Large intestine (tissue), 3 donors: Measurements from ENCODE around the gene KDM4B. TPM values are rescaled to one million over a fixed set of nuclear protein-coding genes. Genes with fewer than 3 reads are reported as not detected.
"Not testable (repeated sequence)": the region's sequence is repeated elsewhere in the genome, so short reads cannot be mapped to it uniquely, and the experiment has no call there.

Source experiments
- DNase-seq, 2 donors: peaks; one replicate each; pipeline versions ENCODE4 v3.0.0 to v3.0.0-alpha.2; 2013
- H3K27ac ChIP-seq: one replicate; pipeline ENCODE4 v1.5.1; 2013; ENCODE audit warnings: low read length
- H3K27me3 ChIP-seq: 2 replicates; pipeline ENCODE4 v1.6.1; 2013; ENCODE audit warnings: low read length; ENCODE audit not compliant: control insufficient read depth, insufficient read depth
- H3K36me3 ChIP-seq: 2 replicates; pipeline ENCODE4 v1.6.1; 2013; ENCODE audit warnings: low read length; ENCODE audit not compliant: control insufficient read depth, insufficient read depth
- H3K4me1 ChIP-seq: one replicate; pipeline ENCODE4 v1.6.1; 2013; ENCODE audit warnings: low read length; ENCODE audit not compliant: control insufficient read depth, insufficient read depth
- H3K4me3 ChIP-seq: one replicate; pipeline ENCODE4 v1.5.1; 2013; ENCODE audit warnings: low read length
- H3K9me3 ChIP-seq: one replicate; pipeline ENCODE4 v1.6.1; 2013; ENCODE audit warnings: mild to moderate bottlenecking, low read depth, low read length, moderate library complexity; ENCODE audit not compliant: control insufficient read depth
- WGBS: methylation state at CpG from one replicate; pipeline ENCODE4 v1.1.5; 2013; ENCODE audit warnings: low lambda C conversion rate; ENCODE audit not compliant: insufficient coverage; 5-methylcytosine and 5-hydroxymethylcytosine counted together
- polyA plus RNA-seq: library from polyadenylated mRNA; unstranded; fragments of 120-200 nt; gene quantifications from one replicate; pipeline ENCODE4 v1.2.1, GENCODE V29; 2013

KDM4B gene
- polyA plus RNA-seq, 1 donor = 13.7 TPM

GRCh38 chr19:5022066-5022860, 53.4 kb downstream of the KDM4B start:
- WGBS = no CpG with 5 or more reads among the region's 16 CpGs
- Histone ChIP-seq H3K36me3 (peaks cover 9% of the 10 kb centered on the region), H3K9me3 (peaks cover 15% of the 10 kb centered on the region), H3K27ac (no peak overlapping the region), H3K27me3 (no peaks in the 10 kb centered on the region), H3K4me1 (no peaks in the 10 kb centered on the region), H3K4me3 (no peak overlapping the region)
- no peak for DNase-seq

- Histone ChIP-seq H3K9me3 (peaks cover 15% of the 10 kb centered on the region), H3K27me3 (no peaks in the 10 kb centered on the region), H3K36me3 (peaks cover 7% of the 10 kb centered on the region), H3K4me1 (no peaks in the 10 kb centered on the region), H3K4me3 (no peak overlapping the region), H3K27ac (no peak overlapping the region)
- no CpG with 5 or more reads among the region's 19 CpGs for WGBS
- no peak for DNase-seq
These were observed 54.2 kb downstream of the KDM4B start for GRCh38 chr19:5023128-5023571.

- H3K36me3 ChIP-seq = peaks cover 4% of the 10 kb centered on the region
- WGBS = no CpG with 5 or more reads among the region's 10 CpGs
- no peaks in the 10 kb centered on the region for H3K4me1 ChIP-seq
- DNase-seq = no peak
- H3K4me3 ChIP-seq = no peak overlapping the region
- peaks cover 7% of the 10 kb centered on the region for H3K9me3 ChIP-seq
- no peak overlapping the region for H3K27ac ChIP-seq
- no peaks in the 10 kb centered on the region for H3K27me3 ChIP-seq
These were observed 55.4 kb downstream of the KDM4B start for GRCh38 chr19:5024282-5024681.

- no peak overlapping the region for H3K4me3 ChIP-seq
- H3K4me1 ChIP-seq = no peaks in the 10 kb centered on the region
- H3K9me3 ChIP-seq = no peaks in the 10 kb centered on the region
- no peak for DNase-seq
- H3K27me3 ChIP-seq = no peaks in the 10 kb centered on the region
- peaks cover 4% of the 10 kb centered on the region for H3K36me3 ChIP-seq
- WGBS = no CpG with 5 or more reads among the region's 10 CpGs
- H3K27ac ChIP-seq = no peak overlapping the region
These were observed 56.1 kb downstream of the KDM4B start for GRCh38 chr19:5025027-5025426.

- H3K27ac ChIP-seq = no peak overlapping the region
These were observed 57.9 kb downstream of the KDM4B start for GRCh38 chr19:5026706-5027273.

GRCh38 chr19:5028229-5028886, 59.4 kb downstream of the KDM4B start:
- no CpG with 5 or more reads among the region's 15 CpGs for WGBS
- DNase-seq = no peak

More at GRCh38 chr19:5026706-5027273, 57.9 kb downstream of the KDM4B start:
- no CpG with 5 or more reads among the region's 15 CpGs for WGBS
- peaks cover 2% of the 10 kb centered on the region for H3K36me3 ChIP-seq
- no peaks in the 10 kb centered on the region for H3K4me1 ChIP-seq
- H3K4me3 ChIP-seq = no peak overlapping the region
- no peak for DNase-seq
- no peaks in the 10 kb centered on the region for H3K9me3 ChIP-seq
- H3K27me3 ChIP-seq = no peaks in the 10 kb centered on the region

GRCh38 chr19:5029596-5029995, 60.7 kb downstream of the KDM4B start:
- not testable (repeated sequence) for H3K36me3 ChIP-seq, H3K4me3 ChIP-seq, H3K4me1 ChIP-seq, DNase-seq, H3K9me3 ChIP-seq, H3K27ac ChIP-seq, H3K27me3 ChIP-seq
- no CpG with 5 or more reads among the region's 12 CpGs for WGBS

More at GRCh38 chr19:5028229-5028886, 59.4 kb downstream of the KDM4B start:
- Histone ChIP-seq H3K4me3 (no peak overlapping the region), H3K27me3 (no peaks in the 10 kb centered on the region), H3K27ac (no peak overlapping the region), H3K9me3 (no peaks in the 10 kb centered on the region), H3K4me1 (no peaks in the 10 kb centered on the region), H3K36me3 (peaks cover 5% of the 10 kb centered on the region)

GRCh38 chr19:5030136-5030820, 61.4 kb downstream of the KDM4B start:
- no peaks in the 10 kb centered on the region for H3K4me1 ChIP-seq
- no peak overlapping the region for H3K27ac ChIP-seq

GRCh38 chr19:5030822-5031221, 61.9 kb downstream of the KDM4B start:
- Histone ChIP-seq H3K27ac (no peak overlapping the region), H3K4me3 (no peak overlapping the region), H3K36me3 (peaks cover 12% of the 10 kb centered on the region), H3K27me3 (no peaks in the 10 kb centered on the region), H3K9me3 (no peaks in the 10 kb centered on the region), H3K4me1 (no peaks in the 10 kb centered on the region)
- no CpG with 5 or more reads among the region's 13 CpGs for WGBS
- DNase-seq = no peak

More at GRCh38 chr19:5030136-5030820, 61.4 kb downstream of the KDM4B start:
- Histone ChIP-seq H3K27me3 (no peaks in the 10 kb centered on the region), H3K9me3 (no peaks in the 10 kb centered on the region), H3K4me3 (no peak overlapping the region), H3K36me3 (peaks cover 12% of the 10 kb centered on the region)
- no peak for DNase-seq
- no CpG with 5 or more reads among the region's 15 CpGs for WGBS
